Measurements from ENCODE around the gene MSN.

DNA sequence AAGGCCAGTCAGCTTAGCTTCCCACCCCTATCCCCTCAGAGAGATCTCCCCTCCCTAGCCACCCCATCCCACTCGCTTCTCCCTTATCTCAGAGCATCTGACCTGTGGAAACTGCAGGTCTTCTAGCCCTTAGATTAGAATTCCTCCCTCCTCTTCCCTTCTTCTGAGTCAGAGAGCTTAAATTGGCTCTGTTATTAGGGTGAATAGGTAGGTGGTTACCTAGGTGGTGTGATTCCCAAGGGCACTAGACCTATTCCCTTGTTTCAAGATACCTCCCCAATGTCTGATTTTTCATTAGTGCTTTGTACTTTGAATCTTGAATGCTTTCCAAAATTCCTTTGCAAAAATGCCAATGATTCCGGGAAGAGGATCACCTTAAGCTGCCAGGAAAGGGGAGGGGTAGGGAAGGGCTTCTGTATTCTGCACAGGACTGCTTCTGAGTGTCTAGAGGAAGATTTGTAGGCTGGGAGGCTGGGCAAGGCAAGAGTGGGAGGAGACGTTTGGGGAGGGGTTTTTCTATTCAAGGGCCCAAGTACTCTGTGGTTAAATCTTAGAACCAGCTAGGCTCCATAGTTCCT lies 24.5 kb upstream of the MSN start:
- TF ChIP-seq POLR2A (IDR thresholded peaks at IDR 0.05; ENCODE audit: low read depth, low read length) (no peak), POLR2AphosphoS5 (IDR thresholded peaks at IDR 0.05; ENCODE audit: low read depth, low read length) (no peak)
